Mesenchymal stem cell (in vitro differentiated cells and primary cell): ENCODE measurements around the gene LPCAT2.

Experiments
- DNase-seq: peaks from one replicate; pipeline ENCODE4 v3.0.0-alpha.2; 2013
- H2AFZ ChIP-seq: one replicate; pipeline ENCODE4 v1.6.1; 2013; ENCODE audit warnings: low read depth, mild to moderate bottlenecking, control low read depth, inconsistent platforms, low read length, moderate library complexity
- H2AK5ac ChIP-seq: 2 replicates; pipeline ENCODE4 v1.6.1; 2013; ENCODE audit warnings: low read length, moderate library complexity, mild to moderate bottlenecking, inconsistent platforms; ENCODE audit not compliant: severe bottlenecking
- H2BK120ac ChIP-seq: one replicate; pipeline ENCODE4 v1.6.1; 2013; ENCODE audit warnings: low read depth, mild to moderate bottlenecking, inconsistent platforms, low read length, moderate library complexity
- H2BK12ac ChIP-seq, 2 experiments: one replicate each; pipeline ENCODE4 v1.6.1; 2013; ENCODE audit warnings: inconsistent platforms in 2 of 2, low read length in 2 of 2, mild to moderate bottlenecking in 2 of 2, moderate library complexity in 2 of 2, control low read depth in 1 of 2
- H2BK15ac ChIP-seq: one replicate; pipeline ENCODE4 v1.6.1; 2013; ENCODE audit warnings: mild to moderate bottlenecking, low read depth, inconsistent platforms; ENCODE audit not compliant: poor library complexity, severe bottlenecking
- H2BK5ac ChIP-seq: 2 replicates; pipeline ENCODE4 v1.6.1; 2013; ENCODE audit warnings: low read depth, mild to moderate bottlenecking, low read length, control low read depth, inconsistent platforms; ENCODE audit not compliant: poor library complexity, severe bottlenecking
- H3K14ac ChIP-seq, 2 experiments: one replicate each; pipeline ENCODE4 v1.6.1; 2013; ENCODE audit warnings: inconsistent platforms in 2 of 2, low read length in 2 of 2, control low read depth in 1 of 2, mild to moderate bottlenecking in 1 of 2, moderate library complexity in 1 of 2
- H3K18ac ChIP-seq, 2 experiments: one replicate each; pipeline ENCODE4 v1.6.1; 2013; ENCODE audit warnings: inconsistent platforms in 2 of 2, low read length in 2 of 2, control low read depth in 1 of 2, low read depth in 1 of 2, mild to moderate bottlenecking in 1 of 2
- H3K23ac ChIP-seq, 2 experiments: one replicate each; pipeline ENCODE4 v1.6.1; 2013; ENCODE audit warnings: inconsistent platforms in 2 of 2, low read length in 2 of 2, mild to moderate bottlenecking in 2 of 2, moderate library complexity in 2 of 2, control low read depth in 1 of 2
- H3K27ac ChIP-seq: 2 replicates; pipeline ENCODE4 v1.5.1; 2013; ENCODE audit warnings: mild to moderate bottlenecking, moderate library complexity, low read length, control low read depth, inconsistent platforms; ENCODE audit not compliant: poor library complexity, severe bottlenecking
- H3K27me3 ChIP-seq, 2 experiments: 2 replicates each; pipeline versions ENCODE4 v1.6.1 to v1.7.0; 2013; ENCODE audit warnings: low read length in 2 of 2, mild to moderate bottlenecking in 2 of 2, moderate library complexity in 2 of 2, control low read depth in 1 of 2, inconsistent platforms in 1 of 2; ENCODE audit not compliant: control insufficient read depth in 1 of 2, insufficient read depth in 1 of 2
- H3K36me3 ChIP-seq, 2 experiments: 2 replicates each; pipeline versions ENCODE4 v1.6.1 to v1.7.0; 2013; ENCODE audit warnings: low read length in 2 of 2, control low read depth in 1 of 2, inconsistent platforms in 1 of 2, low read depth in 1 of 2, mild to moderate bottlenecking in 1 of 2; ENCODE audit not compliant: insufficient read depth in 2 of 2, control insufficient read depth in 1 of 2
- H3K4ac ChIP-seq, 2 experiments: one replicate each; pipeline ENCODE4 v1.6.1; 2013; ENCODE audit warnings: inconsistent platforms in 2 of 2, low read length in 2 of 2, mild to moderate bottlenecking in 2 of 2, moderate library complexity in 2 of 2, control low read depth in 1 of 2, low read depth in 1 of 2
- H3K4me1 ChIP-seq: 2 replicates; pipeline ENCODE4 v1.6.1; 2013; ENCODE audit warnings: low read depth, low read length, control low read depth; ENCODE audit not compliant: control insufficient read depth, insufficient read depth
- H3K4me2 ChIP-seq: 2 replicates; pipeline ENCODE4 v1.6.1; 2013; ENCODE audit warnings: low read length, mild to moderate bottlenecking, inconsistent platforms; ENCODE audit not compliant: poor library complexity, severe bottlenecking
- H3K4me3 ChIP-seq, 2 experiments: 2 replicates each; pipeline versions ENCODE4 v1.5.1 to v1.7.0; 2013; ENCODE audit warnings: low read length in 2 of 2, mild to moderate bottlenecking in 2 of 2, control low read depth in 1 of 2, low read depth in 1 of 2; ENCODE audit not compliant: insufficient read depth in 1 of 2
- H3K79me1 ChIP-seq: replicated peaks from 2 replicates; pipeline ENCODE4 v1.6.1; 2013; ENCODE audit warnings: mild to moderate bottlenecking, control low read depth, low read length, inconsistent platforms; ENCODE audit not compliant: poor library complexity, severe bottlenecking
- H3K9ac ChIP-seq: 2 replicates; pipeline ENCODE4 v1.7.0; 2013; ENCODE audit warnings: mild to moderate bottlenecking, low read length, moderate library complexity
- H3K9me3 ChIP-seq: 2 replicates; pipeline ENCODE4 v1.7.0; 2013; ENCODE audit warnings: mild to moderate bottlenecking, low read length; ENCODE audit not compliant: control insufficient read depth
- H4K8ac ChIP-seq: one replicate; pipeline ENCODE4 v1.6.1; 2013; ENCODE audit warnings: inconsistent platforms, mild to moderate bottlenecking, low read length, moderate library complexity
- H4K91ac ChIP-seq: one replicate; pipeline ENCODE4 v1.6.1; 2013; ENCODE audit warnings: mild to moderate bottlenecking, low read length, inconsistent platforms
- WGBS: methylation state at CpG from one replicate; pipeline ENCODE4 v1.1.7; 2013; ENCODE audit warnings: mixed read lengths; 5-methylcytosine and 5-hydroxymethylcytosine counted together

Gene LPCAT2

DNA sequence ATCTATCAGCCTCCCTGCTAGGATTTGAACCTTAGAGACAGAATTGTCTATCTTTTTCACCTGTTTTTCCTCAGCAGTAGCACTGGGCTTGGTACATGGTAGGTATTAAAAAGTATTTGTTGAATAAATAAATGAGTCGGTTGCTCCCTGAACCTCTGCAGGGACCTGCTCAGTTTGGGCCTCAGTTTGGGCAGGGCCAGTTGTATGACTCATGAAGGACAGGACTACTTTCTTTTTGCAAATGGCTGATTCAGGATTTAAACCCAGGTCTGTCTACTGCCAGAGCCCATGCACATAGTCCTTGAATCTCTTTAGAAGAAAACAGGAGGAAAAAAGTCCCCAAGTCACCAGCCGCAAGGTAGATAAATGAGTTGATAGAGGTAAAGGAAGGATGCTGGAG lies 26.8 kb upstream of the LPCAT2 start:
- Histone ChIP-seq H3K9me3 (no peaks in the 10 kb centered on the region), H3K14ac (no peak overlapping the region), H2BK12ac (no peak overlapping the region), H3K36me3 (peaks cover 33 to 64% of the 10 kb centered on the region in 2 experiments), H3K9ac (peak overlapping the region; percentile 99), H2BK120ac (no peak overlapping the region), H3K4me3 (peak overlapping the region in 1 of 2 experiments; percentile 94), H2AFZ (no peak overlapping the region), H3K27ac (no peak overlapping the region), H3K4ac (no peak overlapping the region), H3K4me2 (no peak overlapping the region), H2BK15ac (no peak overlapping the region), H2BK5ac (no peak overlapping the region), H3K4me1 (peaks cover 14% of the 10 kb centered on the region), H4K8ac (no peak overlapping the region), H3K27me3 (no peaks in the 10 kb centered on the region), H3K79me1 (peaks cover 14% of the 10 kb centered on the region), H3K18ac (no peak overlapping the region), H3K23ac (no peak overlapping the region), H4K91ac (no peak overlapping the region), H2AK5ac (no peak overlapping the region)
- whole genome bisulfite sequencing = 50% methylated on average over 2 of the region's 2 CpGs
- no peak for DNase-seq

DNA sequence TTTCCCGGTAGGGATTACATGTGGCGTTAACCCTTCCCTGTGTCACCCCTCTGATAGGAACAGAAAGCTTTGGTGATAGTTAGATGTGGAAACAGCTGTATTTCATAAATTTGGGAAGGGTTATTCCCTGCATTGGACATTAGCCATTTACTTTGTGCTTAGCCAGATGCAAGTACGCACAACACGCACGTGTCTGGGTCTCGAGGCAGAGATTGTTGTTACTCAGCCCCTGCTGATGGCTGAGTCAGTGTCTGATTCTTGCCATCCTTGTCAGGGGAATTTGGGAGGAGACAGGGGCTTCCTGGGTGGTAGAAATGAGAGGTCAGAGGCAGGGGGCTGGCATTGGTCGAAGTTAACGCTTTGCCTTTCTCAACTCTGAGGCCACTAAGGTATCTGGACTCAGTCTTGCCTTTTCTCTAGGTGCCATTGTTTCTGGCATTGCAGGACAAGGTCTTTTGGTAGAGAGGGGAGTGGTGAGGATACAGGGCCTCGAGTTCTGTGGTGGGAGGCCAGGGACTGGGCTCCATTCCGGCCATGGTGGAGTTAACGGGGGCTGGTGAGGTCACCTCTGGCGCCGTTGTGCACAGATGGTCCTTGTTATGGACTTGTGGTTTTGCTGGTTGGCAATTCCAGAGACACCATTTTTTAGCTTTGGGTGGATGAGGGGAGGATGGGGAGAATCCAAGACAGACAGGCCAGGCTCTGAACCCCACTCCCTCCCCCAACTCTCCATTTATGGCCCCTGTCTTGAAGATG lies 21.6 kb upstream of the LPCAT2 start:
- WGBS = 77% methylated on average over 13 of the region's 13 CpGs
- H3K23ac ChIP-seq = no peak overlapping the region

DNA sequence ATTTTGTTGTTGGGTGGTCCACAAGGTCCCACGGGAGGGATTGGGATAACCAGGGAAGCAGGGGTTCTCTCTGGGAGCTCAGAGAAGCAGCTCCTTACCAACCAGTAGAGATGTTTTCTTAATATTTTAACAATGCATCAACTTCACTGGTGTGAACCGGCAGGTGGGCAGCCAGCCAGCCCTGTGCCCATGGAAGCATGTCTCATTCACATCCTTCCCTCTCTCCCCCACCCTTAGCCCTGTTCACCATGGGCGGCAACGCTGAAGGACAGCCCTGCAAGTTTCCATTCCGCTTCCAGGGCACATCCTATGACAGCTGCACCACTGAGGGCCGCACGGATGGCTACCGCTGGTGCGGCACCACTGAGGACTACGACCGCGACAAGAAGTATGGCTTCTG lies 20.6 kb upstream of the LPCAT2 start:
- no peak overlapping the region for H3K18ac ChIP-seq
- peak overlapping the region in 1 of 2 experiments; percentile 21 for H3K4me3 ChIP-seq
- peak overlapping the region; percentile 99 for H3K9ac ChIP-seq
- peaks cover 75 to 93% of the 10 kb centered on the region in 2 experiments for H3K36me3 ChIP-seq
- no peak overlapping the region for H2AK5ac ChIP-seq
- no peak overlapping the region for H3K4me2 ChIP-seq
- H2BK120ac ChIP-seq = no peak overlapping the region
- H3K79me1 ChIP-seq = peaks cover 2% of the 10 kb centered on the region
- H3K9me3 ChIP-seq = no peaks in the 10 kb centered on the region
- no peaks in the 10 kb centered on the region for H3K27me3 ChIP-seq
- WGBS = 96% methylated on average over 12 of the region's 12 CpGs
- H2BK5ac ChIP-seq = no peak overlapping the region
- H2BK12ac ChIP-seq = no peak overlapping the region
- H2AFZ ChIP-seq = no peak overlapping the region
- H3K4ac ChIP-seq = no peak overlapping the region
- H3K4me1 ChIP-seq = peaks cover 5% of the 10 kb centered on the region
- no peak overlapping the region for H3K27ac ChIP-seq
- H3K14ac ChIP-seq = no peak overlapping the region
- no peak overlapping the region for H4K91ac ChIP-seq
- no peak overlapping the region for H3K23ac ChIP-seq
- no peak overlapping the region for H4K8ac ChIP-seq
- no peak for DNase-seq
- H2BK15ac ChIP-seq = no peak overlapping the region

More for the DNA sequence above, 21.6 kb upstream of the LPCAT2 start:
- no peak overlapping the region for H3K4me2 ChIP-seq
- no peak overlapping the region for H4K8ac ChIP-seq
- DNase-seq = peak; percentile 67
- peaks cover 7% of the 10 kb centered on the region for H3K4me1 ChIP-seq
- no peaks in the 10 kb centered on the region for H3K9me3 ChIP-seq
- no peak overlapping the region for H3K18ac ChIP-seq
- H2BK12ac ChIP-seq = no peak overlapping the region
- H3K4me3 ChIP-seq = peak overlapping the region in 1 of 2 experiments; percentile 21
- no peak overlapping the region for H4K91ac ChIP-seq
- H3K9ac ChIP-seq = peak overlapping the region; percentile 99
- peaks cover 79 to 94% of the 10 kb centered on the region in 2 experiments for H3K36me3 ChIP-seq
- H2AK5ac ChIP-seq = no peak overlapping the region
- no peak overlapping the region for H3K14ac ChIP-seq
- H2BK15ac ChIP-seq = no peak overlapping the region
- no peak overlapping the region for H3K4ac ChIP-seq
- no peak overlapping the region for H2BK120ac ChIP-seq
- H3K27me3 ChIP-seq = no peaks in the 10 kb centered on the region
- H2BK5ac ChIP-seq = no peak overlapping the region
- H2AFZ ChIP-seq = no peak overlapping the region
- H3K27ac ChIP-seq = no peak overlapping the region
- peaks cover 8% of the 10 kb centered on the region for H3K79me1 ChIP-seq

DNA sequence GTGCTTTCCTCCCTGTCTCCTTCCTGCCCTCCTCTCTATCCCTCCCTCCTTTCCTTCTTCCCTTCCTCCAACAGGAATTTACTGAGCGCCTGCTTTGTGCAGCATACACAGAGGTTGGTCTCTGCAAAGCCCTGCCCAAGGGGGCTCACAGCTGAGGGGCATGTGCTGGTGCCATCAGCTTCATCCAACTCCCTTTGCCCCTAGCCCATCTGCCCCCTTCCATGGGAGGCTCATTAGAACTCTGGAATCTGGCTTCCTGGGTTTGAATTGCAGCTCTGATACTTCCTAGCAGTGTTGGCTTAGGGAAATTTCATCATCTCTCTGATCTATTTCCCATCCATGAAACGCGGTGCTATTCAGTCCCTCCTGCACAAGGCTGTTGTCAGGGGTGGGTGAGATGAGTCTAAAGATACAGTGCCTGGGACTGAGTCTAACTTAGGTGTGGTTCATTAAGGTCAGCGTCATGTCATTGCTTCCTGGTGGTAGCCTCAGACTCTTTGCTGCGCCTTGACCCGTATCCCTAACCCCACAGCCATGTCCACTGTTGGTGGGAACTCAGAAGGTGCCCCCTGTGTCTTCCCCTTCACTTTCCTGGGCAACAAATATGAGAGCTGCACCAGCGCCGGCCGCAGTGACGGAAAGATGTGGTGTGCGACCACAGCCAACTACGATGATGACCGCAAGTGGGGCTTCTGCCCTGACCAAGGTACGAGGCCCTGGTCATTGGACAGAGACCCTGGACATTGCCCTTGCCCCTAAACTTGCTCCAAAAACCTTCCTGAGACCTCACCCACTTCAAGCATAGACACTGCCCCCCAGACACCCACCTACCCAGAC lies 19.5 kb upstream of the LPCAT2 start:
- H3K4me2 ChIP-seq = no peak overlapping the region
- H2BK15ac ChIP-seq = no peak overlapping the region
- H3K79me1 ChIP-seq = no peaks in the 10 kb centered on the region
- H2AK5ac ChIP-seq = no peak overlapping the region
- no peak overlapping the region for H3K27ac ChIP-seq
- H2AFZ ChIP-seq = no peak overlapping the region
- H3K14ac ChIP-seq = no peak overlapping the region
- H3K27me3 ChIP-seq = no peaks in the 10 kb centered on the region
- H3K4me1 ChIP-seq = peaks cover 5% of the 10 kb centered on the region
- H4K91ac ChIP-seq = no peak overlapping the region
- no peak overlapping the region for H3K23ac ChIP-seq
- H4K8ac ChIP-seq = no peak overlapping the region
- H2BK5ac ChIP-seq = no peak overlapping the region
- no peak for DNase-seq
- H3K18ac ChIP-seq = no peak overlapping the region
- H2BK120ac ChIP-seq = no peak overlapping the region
- peak overlapping the region; percentile 99 for H3K9ac ChIP-seq
- no peak overlapping the region for H3K4ac ChIP-seq
- 99% methylated on average over 14 of the region's 14 CpGs for WGBS
- peak overlapping the region in 1 of 2 experiments; percentile 21 for H3K4me3 ChIP-seq
- no peaks in the 10 kb centered on the region for H3K9me3 ChIP-seq
- H3K36me3 ChIP-seq = peaks cover 67 to 93% of the 10 kb centered on the region in 2 experiments
- H2BK12ac ChIP-seq = no peak overlapping the region
